ENCODE results near the gene HYI.

- TF ChIP-seq CTCF (conservative IDR thresholded peaks at IDR 0.05; ENCODE audit: low read depth in 2 of 2) (no peak), EZH2phosphoT487 (IDR thresholded peaks at IDR 0.05; ENCODE audit: unreplicated experiment) (no peak), REST (IDR thresholded peaks at IDR 0.05; ENCODE audit: unreplicated experiment) (no peak), POLR2AphosphoS5 (IDR thresholded peaks at IDR 0.05; ENCODE audit: low read depth) (no peak)
Measured at GRCh38 chr1:43431676-43432075, 22.1 kb downstream of the HYI start.
